Osteoblast (primary cell): ENCODE measurements around the gene TUBA3E. TPM values are rescaled to one million over a fixed set of nuclear protein-coding genes. Genes with fewer than 3 reads are reported as not detected.

ENCODE experiments used
- DNase-seq: peaks from one replicate; pipeline ENCODE4 v3.0.0; 2011; ENCODE audit warnings: low spot score, mixed read lengths; ENCODE audit not compliant: insufficient read length; ENCODE audit errors: missing footprints
- H2AFZ ChIP-seq: 2 replicates; pipeline ENCODE4 v1.6.0; 2011; ENCODE audit warnings: mild to moderate bottlenecking, low read length
- H3K27ac ChIP-seq: 2 replicates; pipeline ENCODE4 v1.5.1; 2011; ENCODE audit warnings: mild to moderate bottlenecking, low read depth, low read length, moderate library complexity
- H3K27me3 ChIP-seq: 2 replicates; pipeline ENCODE4 v1.6.0; 2012; ENCODE audit warnings: mild to moderate bottlenecking, control low read depth, inconsistent platforms, low read length, moderate library complexity; ENCODE audit not compliant: insufficient read depth
- H3K36me3 ChIP-seq: 2 replicates; pipeline ENCODE4 v1.5.1; 2011; ENCODE audit warnings: mild to moderate bottlenecking, low read length, control low read depth, moderate library complexity; ENCODE audit not compliant: insufficient read depth
- H3K4me1 ChIP-seq: 2 replicates; pipeline ENCODE4 v1.5.1; 2011; ENCODE audit warnings: mild to moderate bottlenecking, low read length, control low read depth, moderate library complexity; ENCODE audit not compliant: insufficient read depth
- H3K4me2 ChIP-seq: 2 replicates; pipeline ENCODE4 v1.6.0; 2011; ENCODE audit warnings: mild to moderate bottlenecking, low read length; ENCODE audit not compliant: insufficient read depth
- H3K4me3 ChIP-seq: fragments of 200-600 bp; sonication (generic); 3 replicates; pipeline ENCODE4 v1.5.1; 2012; ENCODE audit warnings: mild to moderate bottlenecking, low read length, inconsistent platforms; ENCODE audit not compliant: insufficient read depth
- H3K79me2 ChIP-seq: 2 replicates; pipeline ENCODE4 v1.6.0; 2012; ENCODE audit warnings: mild to moderate bottlenecking, low read length, control low read depth, inconsistent platforms; ENCODE audit not compliant: insufficient read depth
- H3K9me3 ChIP-seq: 2 replicates; pipeline ENCODE4 v1.5.1; 2011; ENCODE audit warnings: low read depth, low read length, control low read depth
- H4K20me1 ChIP-seq: 2 replicates; pipeline ENCODE4 v1.6.0; 2012; ENCODE audit warnings: mild to moderate bottlenecking, low read length, control low read depth; ENCODE audit not compliant: insufficient read depth
- CTCF ChIP-seq: IDR thresholded peaks from 2 replicates; pipeline ENCODE4 v1.5.1; 2011; ENCODE audit warnings: mild to moderate bottlenecking, low read depth, low read length, moderate library complexity; ENCODE audit errors: extremely low read depth
- total RNA-seq: library from RNA; depleted of rRNA; stranded (reverse); fragments of >200 nt; gene quantifications from 2 replicates; pipeline ENCODE4 v1.2.3, GENCODE V29; 2012

TUBA3E gene
- not detected in 2 replicates for total RNA-seq

- Histone ChIP-seq H3K36me3 (no peaks in the 10 kb centered on the region), H3K9me3 (no peaks in the 10 kb centered on the region), H3K4me3 (no peak within 1 kb of the TSS), H3K4me2 (no peak within 1 kb of the TSS), H3K79me2 (no peaks in the 10 kb centered on the region), H3K27ac (no peak within 1 kb of the TSS), H4K20me1 (no peaks in the 10 kb centered on the region), H3K4me1 (no peaks in the 10 kb centered on the region), H3K27me3 (no peaks in the 10 kb centered on the region), H2AFZ (no peak within 1 kb of the TSS)
- TF ChIP-seq CTCF, result no peak
- no peak for DNase-seq
These were observed at the start of gene TUBA3E for GRCh38 chr2:130198343-130198742. Gene TUBA3E (minus strand): TSS chr2:130198439. CDS start chr2:130198360, 79 bp downstream.

- H3K4me3 ChIP-seq, result no peak overlapping the region
- no peak for TF ChIP-seq CTCF
- H2AFZ ChIP-seq, result no peak overlapping the region
- H3K4me2 ChIP-seq, result no peak overlapping the region
- no peaks in the 10 kb centered on the region for H3K79me2 ChIP-seq
- no peaks in the 10 kb centered on the region for H3K36me3 ChIP-seq
- no peaks in the 10 kb centered on the region for H3K4me1 ChIP-seq
- H4K20me1 ChIP-seq, result no peaks in the 10 kb centered on the region
- no peak overlapping the region for H3K27ac ChIP-seq
- H3K9me3 ChIP-seq, result no peaks in the 10 kb centered on the region
- H3K27me3 ChIP-seq, result peaks cover 4% of the 10 kb centered on the region
- no peak for DNase-seq
These were observed 48.2 kb upstream of the TUBA3E start for GRCh38 chr2:130246430-130246829.

GRCh38 chr2:130245976-130246375 lies 47.7 kb upstream of the TUBA3E start:
- Histone ChIP-seq H3K79me2 (no peaks in the 10 kb centered on the region), H3K27me3 (peaks cover 4% of the 10 kb centered on the region), H3K4me2 (no peak overlapping the region), H4K20me1 (no peaks in the 10 kb centered on the region), H3K9me3 (no peaks in the 10 kb centered on the region), H3K27ac (no peak overlapping the region), H3K4me3 (no peak overlapping the region), H3K36me3 (no peaks in the 10 kb centered on the region), H2AFZ (no peak overlapping the region), H3K4me1 (no peaks in the 10 kb centered on the region)
- no peak for TF ChIP-seq CTCF
- no peak for DNase-seq

- no peaks in the 10 kb centered on the region for H3K27me3 ChIP-seq
- H4K20me1 ChIP-seq, result no peaks in the 10 kb centered on the region
- H2AFZ ChIP-seq, result no peak overlapping the region
- H3K36me3 ChIP-seq, result no peaks in the 10 kb centered on the region
- no peaks in the 10 kb centered on the region for H3K4me1 ChIP-seq
- no peak overlapping the region for H3K27ac ChIP-seq
- no peak for DNase-seq
- no peak for TF ChIP-seq CTCF
- H3K4me2 ChIP-seq, result no peak overlapping the region
- H3K79me2 ChIP-seq, result no peaks in the 10 kb centered on the region
- no peaks in the 10 kb centered on the region for H3K9me3 ChIP-seq
- H3K4me3 ChIP-seq, result no peak overlapping the region
These were observed 45.1 kb upstream of the TUBA3E start for GRCh38 chr2:130243359-130243758.
